OCI-LY1 (cell line): ENCODE data around the gene CA9.

Experiments
- CTCF ChIP-seq: fragments of 200-600 bp; sonication (generic), shearing (Covaris generic); IDR thresholded peaks from 2 replicates; pipeline ENCODE4 v1.5.1; 2017; ENCODE audit warnings: mild to moderate bottlenecking, antibody characterized with exemption, low read length, moderate library complexity, mixed read lengths
- EZH2 ChIP-seq: fragments of 200-600 bp; sonication (generic), shearing (Covaris generic); IDR thresholded peaks from 2 replicates; pipeline ENCODE4 v1.8.0; 2017; ENCODE audit warnings: borderline replicate concordance, mixed run types, mild to moderate bottlenecking, antibody characterized with exemption, low read length, moderate library complexity, mixed read lengths

DNA sequence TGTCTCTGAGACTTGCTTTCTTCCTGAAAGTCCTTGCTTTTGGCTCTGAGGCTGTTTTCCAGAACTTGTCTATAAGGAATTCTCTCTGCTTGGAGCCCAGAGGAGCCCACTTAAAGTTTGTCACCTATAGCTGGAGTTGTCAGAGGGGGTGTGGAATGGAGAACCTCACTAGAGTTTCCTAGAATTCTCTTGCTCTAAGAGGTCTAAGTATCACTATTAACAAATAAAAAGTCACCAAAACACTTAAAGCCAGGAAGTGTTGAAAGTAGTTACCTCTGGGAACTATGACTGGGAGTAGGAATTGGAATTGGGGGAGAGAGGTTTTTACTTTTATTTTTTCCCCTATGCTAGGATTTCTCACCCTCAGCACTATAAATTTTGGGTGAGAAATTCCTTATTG lies 38.0 kb upstream of the CA9 start:
- TF ChIP-seq CTCF: no peak
- TF ChIP-seq EZH2: no peak
